GM19438 (cell line): ENCODE measurements around the gene LIN52.

Experiments used
- ATAC-seq: cut with Tn5 transposase; IDR thresholded peaks from one replicate; pipeline ENCODE4 v1.9.1; 2021; ENCODE audit warnings: low read depth; ENCODE audit not compliant: unreplicated experiment

The LIN52 gene

DNA sequence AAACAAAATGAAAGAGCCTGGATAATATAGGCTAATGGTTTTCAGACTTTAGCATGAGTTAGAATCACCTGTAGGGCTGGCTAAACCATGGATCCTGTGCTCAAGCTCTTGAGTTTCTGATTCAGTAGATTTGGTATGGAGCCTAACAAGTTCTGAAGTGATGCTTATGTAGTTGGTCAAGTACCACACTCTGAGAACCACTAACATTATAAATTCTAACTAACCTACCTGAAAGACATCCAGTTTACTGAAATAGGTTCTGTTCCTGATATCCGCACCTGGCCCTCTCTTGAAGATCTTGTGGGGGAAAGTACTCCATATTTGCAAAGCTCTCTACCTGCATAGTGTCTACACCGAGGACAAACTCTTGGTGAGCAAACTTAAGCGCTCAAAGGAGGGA, 95.1 kb downstream of the LIN52 start:
- no peak for ATAC-seq

DNA sequence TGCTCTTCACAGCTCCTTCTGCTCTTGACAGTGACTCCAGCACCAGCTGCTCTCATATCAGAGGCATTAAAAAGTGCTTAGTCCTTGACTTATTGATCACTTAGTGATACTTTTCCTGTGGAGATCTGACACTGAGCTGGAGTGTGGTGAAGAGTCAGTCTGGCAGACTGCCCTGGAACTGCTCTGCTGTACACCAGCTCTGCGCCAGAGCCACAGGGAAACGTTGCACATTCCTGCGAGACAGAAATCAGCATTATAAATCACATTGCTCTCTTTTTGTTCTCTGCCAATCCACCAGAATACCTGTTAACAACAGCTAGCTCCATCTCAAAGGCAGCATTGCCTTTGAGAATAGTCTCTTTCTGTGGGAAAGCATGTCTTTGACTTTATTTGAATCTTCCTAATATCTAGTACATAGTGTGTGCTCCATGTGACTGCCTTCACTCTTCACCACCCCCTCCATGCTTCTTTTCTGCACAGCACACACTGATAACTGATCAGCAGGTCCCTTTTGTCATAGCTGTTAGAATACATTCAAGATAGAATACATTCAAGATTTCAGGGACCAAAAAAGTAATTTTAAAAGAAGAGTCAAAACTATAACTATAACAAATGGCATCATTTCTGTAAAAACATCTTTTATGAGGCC, 106.3 kb downstream of the LIN52 start:
- no peak for ATAC-seq

DNA sequence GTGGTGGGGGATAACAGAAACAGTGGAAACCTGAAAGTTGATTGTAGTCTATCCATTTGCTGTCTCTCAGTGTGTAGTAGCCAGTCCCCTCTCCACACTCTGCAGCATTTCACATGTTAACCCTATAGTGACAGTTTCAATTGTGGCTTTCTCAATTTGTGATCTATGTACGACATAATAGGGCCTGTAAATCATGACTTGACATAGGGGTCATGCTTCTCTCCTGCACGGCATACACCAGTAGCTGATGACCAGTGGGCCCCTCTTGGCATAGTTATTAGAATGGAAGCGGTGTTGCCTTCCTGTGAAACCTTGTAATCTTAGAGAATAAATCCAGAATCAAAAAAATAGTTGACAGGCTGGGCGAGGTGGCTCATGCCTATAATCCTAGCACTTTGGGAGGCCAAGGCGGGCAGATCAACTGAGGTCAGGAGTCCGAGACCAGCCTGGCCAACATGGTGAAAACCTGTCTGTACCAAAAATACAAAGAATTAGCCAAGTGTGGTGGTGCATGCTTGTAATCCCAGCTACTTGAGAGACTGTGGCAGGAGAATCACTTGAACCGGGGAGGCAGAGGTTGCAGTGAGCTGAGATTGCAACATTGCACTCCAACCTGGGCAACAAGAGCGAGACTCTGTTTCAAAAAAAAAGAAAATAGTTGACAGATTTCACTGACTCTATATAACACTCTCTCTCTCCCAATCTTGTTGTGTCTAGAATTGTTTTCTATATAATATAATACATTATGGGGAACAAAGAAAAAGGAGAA, 109.9 kb downstream of the LIN52 start:
- ATAC-seq: no peak

DNA sequence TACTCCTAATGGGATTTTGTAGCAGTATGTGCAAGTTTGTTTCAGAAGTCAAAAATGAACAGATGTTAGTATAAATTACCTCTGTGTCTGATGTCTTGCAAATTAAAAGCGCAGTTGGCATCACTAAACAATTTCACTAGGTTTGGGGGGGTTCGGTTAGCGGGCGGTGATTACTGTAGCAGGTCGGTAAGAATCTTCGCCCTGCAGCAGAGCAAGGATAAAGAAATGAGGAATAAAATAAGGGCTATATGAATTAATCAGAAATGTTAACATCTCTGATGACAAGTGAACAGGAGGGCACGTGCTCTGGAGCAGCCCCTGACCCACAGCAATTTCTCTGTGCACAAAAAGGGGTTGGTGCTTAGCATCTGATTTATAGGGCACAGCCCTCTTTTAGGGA, 110.9 kb downstream of the LIN52 start:
- no peak for ATAC-seq

DNA sequence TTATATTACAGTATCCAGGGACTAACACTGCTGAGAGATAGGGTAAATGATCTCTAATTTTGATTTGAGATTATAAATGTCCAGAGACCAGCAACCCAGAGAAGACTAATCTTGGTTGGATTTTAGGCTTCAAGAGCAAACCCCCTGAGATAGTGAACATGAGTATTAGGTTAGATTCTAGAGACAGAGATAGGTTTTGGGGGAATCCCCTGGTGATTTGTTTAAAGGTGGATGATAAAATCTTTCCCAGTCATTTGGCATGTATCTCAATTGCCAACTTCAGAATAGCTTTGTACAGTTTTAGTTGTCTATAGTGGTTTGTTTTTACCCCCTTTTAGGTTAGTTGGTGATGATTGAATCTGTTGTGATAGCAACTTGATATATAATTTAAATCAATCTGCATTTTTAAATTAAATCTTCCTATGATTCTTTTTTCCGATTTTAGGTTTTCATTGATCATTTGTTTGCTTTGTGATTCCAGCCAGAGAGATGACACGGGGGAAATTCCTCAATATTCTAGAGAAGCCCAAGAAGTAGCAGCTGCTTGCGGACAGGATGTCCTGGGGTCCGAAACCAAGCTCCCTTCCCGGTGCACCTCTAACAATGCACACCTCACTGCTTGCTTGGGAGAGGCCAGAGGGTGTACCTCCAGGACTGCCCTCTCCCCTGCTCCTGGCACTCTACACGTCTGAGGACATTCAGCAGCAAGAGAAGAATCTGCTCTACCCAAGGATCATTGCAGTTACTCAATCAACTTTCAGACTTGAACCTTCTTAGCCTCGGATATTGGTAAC, 113.9 kb downstream of the LIN52 start:
- ATAC-seq: no peak

DNA sequence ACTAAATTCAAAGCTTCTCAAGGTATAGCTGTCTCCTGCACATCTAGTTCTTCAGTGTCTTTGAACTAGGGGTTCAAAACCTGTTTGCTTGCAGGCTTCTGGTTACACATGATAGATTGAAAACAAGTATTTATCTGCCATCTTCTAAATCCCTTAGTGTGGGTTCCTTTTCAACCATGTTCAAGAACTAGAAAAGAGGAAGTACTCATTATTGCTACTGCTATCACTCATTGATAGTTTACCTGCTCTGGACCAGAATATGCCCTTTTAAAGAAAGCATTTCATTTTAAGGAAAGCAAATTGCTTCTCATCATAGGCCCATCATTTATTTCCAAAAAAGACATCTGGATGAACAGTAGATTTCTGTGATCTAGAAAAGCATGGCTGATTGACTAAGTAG, 117.4 kb downstream of the LIN52 start:
- ATAC-seq: no peak

DNA sequence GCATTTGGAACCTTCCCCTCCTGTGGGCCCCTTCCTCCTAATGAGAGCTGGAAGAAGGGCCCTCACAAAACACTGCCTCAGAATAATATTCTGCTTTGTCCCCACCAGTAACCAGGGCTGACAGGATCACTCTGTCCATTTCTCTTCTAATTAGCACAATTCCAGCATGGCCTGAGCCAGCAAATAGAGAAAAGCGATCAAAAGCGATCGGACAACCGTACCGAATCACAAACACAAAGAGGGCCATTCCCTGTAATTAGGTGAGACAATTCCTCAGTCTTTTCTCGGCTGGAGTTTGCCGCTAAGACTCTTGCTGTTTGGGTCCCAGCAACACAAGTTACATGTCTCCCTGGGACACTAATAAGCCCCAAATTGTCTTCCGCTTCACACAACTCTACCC, 118.9 kb downstream of the LIN52 start:
- ATAC-seq: no peak

DNA sequence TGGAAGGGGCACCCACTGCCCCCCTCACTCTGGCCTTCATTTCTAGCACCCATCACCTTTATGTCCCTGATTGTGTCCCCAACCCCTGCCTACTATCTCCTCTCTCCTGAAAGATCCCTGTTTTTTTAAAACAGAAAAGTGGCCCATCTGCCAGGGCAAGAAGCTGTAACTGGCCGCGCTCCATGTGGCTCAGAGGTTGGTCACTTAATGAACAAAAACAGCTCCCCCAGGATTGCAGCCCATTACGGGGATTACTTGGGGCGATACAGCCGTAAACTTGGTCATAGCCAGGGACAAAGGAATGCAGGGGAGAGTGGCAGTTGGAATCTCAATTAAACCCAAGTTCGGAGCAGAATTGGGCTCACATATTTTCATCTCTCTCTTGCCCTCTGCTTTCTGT, 119.7 kb downstream of the LIN52 start:
- no peak for ATAC-seq

DNA sequence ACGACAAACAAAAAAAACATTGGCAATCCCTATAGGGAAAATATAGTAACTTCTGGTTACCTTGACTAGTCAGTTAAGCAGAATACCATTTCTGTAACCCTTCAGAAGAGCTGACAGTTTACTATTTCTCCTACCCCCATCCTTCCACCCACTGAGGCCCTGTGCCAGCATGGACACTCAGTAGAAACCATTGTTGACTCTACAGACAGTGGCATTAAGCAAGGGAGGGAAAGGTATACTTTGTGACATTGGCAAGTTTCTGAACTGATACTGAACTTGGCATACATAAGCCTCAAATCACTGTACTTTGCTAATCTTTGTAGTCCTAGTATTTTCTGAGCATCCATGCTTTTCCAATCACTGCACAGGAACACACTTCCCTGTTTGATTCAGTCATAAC, 121.1 kb downstream of the LIN52 start:
- no peak for ATAC-seq

DNA sequence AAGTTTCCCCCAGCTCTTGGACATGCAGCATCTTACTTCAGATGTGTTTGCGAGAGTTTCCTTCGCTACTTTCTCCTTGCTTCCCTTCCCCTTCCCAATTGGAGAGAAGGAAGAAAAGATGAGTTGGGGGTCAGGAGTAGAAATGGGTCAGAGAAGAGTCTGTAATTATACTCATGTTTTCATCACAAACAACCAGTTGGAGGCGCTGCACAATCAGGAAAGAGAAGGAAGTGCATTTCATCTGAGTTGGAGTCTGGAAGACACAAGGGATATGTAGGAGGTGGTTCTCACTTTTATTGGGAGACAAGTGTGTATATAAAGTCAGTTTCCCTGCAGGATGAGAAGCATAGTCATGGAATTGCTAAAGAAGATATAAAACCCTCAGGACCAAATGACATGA, 123.2 kb downstream of the LIN52 start:
- no peak for ATAC-seq

DNA sequence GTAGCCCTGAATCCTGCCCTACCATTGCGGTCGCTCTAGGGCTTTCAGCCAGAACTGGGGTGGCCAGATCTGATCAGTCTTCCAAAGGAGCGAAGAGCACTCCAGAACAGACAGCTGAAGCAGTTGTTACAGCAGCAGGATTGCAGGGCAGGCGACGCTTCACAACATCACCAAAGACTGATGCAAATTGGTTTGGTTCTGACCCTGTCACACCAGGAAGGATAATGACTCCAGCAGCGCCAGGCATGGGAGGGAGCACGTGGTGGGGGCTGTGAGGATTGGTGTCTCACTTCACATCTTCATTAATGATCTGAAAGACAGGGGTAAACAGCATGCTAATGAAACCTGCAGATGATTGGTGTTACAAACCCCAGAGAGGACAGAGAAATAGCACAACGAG, 123.9 kb downstream of the LIN52 start:
- ATAC-seq: no peak

DNA sequence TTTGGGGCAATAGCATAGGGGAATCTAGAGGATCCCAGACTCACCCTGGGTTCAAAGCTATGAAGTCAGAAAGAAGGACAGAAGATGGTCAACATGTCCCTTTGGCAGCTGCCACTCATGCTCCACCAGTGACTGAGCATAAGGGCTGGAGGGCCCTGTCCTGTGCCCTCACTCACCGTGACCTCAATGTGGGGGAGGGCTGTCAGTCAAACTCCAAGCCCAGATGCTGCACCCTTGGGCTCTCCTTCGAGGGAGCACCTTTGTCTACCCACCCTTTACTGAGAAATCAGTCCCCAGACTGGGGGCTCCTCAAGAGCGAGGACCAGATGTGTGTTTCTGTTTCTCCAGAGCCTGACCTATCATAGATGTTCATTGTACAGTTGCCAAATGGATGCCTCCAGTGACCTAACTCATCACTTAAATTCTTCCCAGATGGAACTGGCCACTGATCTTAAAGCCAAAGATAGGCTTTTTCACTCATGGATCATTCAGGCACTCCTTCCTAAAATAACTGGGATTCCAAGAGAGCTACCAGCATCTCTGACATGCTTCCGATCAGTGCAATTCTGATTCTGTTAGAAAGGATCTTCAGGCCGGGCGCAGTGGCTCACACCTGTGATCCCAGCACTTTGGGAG, 127.3 kb downstream of the LIN52 start:
- no peak for ATAC-seq

DNA sequence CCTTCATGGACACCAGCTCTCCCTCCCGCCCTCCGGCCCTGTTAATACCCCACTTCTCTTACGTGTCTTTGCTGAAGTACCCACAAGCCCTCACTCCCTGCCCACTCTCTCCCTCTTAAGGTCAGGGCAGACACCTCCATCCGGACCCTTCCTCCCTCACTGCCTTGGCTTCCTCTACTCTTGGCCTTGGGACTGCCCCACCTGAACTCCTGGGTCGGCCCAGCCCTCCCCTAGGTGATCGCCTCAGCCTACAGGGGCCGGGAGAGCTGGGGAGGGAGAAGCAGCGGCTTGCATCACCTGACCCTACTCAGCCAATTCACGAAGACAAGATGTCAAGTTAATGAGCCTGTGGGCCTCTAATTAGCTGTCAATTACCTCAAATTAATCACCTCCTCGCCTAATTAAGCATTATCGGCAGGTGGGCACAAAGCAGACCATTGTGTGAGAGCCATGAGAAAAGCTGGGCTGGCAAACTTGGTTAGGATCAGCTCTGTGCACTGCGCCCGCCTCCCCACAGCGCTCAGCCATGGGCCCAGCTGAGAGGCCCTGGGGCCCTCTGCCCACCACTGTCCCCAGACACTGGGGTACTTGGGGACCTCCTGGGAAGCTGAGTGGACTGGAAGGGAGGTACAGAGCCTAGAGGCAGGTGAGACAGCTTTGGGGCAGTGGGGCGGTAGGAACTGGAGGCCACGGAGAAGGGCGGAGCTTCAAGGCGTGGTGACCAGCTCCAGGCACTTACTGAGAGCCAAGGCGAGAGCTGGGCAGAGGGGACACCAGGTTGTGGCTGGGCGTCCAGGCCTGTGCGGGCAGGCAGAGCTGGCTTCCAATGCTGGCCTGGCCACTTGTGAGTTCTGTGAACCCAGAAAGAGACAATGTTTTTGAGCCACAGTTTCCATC, 129.4 kb downstream of the LIN52 start:
- ATAC-seq: no peak

DNA sequence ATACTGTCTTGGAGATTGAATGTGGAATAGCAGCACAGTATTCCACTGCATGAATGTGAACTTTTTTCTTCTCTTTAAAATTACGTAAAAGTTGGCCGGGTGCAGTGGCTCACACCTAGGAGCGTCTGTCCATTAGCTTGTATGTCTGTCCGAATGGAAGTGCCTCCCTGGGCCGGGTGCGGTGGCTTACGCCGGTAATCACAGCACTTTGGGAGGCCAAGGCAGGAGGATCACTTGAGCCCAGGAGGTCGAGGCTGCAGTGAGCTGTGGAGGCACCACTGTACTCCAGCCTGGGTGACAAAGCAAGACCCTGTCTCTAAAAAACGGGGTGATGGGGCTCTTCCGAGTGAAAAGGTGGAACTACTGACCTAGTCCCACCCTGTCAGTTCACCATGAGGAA, 131.9 kb downstream of the LIN52 start:
- ATAC-seq: no peak

DNA sequence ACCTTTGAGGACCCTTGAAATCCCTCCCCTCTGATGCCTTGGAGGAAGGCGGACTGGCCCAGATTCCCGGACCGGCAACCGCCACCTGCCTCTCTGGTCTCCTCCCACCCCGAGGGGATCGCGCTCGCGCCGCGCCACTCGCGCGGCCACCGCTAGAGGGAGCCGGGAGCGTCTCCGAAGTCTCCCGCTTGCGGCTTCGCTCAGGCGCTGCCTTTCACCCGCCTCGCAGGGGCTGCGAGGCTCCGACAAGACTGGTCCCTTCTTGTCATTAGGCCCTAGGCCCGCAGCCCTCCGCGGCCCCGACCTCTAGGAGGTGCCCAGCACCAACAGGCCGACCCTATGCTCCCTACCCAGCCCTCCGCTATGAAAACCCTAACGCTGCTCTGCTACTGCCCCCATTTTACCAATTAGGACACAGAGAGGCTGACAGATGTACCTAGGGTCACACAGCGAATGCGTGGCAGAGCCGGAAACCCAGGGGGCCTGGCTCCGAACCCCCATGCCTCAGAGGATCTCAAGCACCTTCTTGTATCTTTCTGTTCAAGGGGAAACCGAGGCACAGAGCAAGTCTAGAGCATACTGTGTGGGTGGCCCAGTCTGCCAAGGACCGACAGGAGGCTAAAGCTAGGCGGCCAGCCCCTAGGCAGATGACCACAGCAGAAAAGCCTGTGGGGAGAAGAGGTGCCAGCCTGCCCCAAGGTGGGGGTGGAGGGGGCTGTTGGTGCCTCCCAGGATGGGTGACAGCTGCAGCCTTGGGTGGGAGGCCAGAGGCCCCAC, 133.1 kb downstream of the LIN52 start:
- no peak for ATAC-seq

DNA sequence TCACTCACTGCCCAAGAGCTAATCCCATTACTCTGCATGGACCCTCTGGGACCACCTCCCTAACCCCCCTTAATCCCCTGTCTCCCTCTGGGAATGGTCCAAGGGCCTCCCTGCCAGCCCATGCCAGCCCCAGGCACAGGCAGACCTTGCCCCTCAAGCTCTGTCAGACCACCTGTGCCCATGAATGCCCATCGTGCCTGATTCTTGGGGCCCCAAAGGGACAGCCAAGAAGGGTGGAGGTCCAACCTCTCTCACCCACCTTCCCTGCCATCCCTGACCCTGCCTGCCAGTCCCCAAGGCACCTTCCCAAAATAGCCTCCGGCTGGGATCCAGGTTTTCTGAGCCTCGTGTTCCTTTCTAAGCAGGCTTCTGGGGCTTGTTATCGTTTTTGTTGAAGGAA, 133.7 kb downstream of the LIN52 start:
- ATAC-seq: no peak

DNA sequence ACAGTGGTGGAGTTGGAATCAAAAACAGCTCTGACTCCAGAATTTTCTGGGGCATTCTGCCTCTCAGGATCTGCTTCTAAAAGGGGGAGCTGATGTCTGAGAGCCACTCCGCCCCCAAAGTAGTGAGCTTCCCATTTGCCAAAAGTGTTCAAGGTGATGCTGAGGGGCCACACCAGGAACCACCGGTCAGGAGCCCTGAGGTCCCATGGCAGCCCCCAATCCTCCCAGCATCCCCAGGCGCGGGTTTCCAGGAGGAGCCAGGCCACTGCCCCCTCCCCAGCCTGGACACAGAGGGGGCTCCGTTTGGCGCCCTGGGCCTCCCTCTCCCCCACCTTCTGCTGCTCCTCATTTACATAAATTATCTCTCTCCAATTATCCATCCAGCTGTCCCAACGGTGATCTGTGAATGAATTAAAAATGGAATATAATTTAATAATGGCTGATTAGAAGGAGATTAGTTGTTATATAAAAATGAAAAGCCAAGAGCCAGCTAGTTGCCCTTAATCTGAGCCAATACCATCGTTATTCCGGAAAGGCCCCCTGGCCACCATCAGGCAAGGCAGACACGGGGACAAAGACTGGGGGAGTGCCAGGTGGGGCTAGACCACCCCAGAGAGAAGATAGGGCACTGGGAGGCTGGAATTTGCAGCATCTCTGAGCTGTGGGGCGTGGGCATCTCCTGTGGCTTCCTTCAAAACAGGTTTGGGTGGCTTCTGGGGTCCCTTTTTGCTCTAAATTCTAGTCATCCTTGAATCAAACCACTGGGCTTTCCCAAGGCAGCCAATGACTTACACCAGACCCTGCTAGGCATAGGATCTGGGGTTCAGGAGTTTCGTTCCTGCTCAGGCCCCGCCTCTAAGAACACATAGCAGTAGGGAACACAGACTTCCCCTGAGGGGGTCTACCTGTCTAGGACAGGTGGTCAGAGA, 134.8 kb downstream of the LIN52 start:
- ATAC-seq: no peak

DNA sequence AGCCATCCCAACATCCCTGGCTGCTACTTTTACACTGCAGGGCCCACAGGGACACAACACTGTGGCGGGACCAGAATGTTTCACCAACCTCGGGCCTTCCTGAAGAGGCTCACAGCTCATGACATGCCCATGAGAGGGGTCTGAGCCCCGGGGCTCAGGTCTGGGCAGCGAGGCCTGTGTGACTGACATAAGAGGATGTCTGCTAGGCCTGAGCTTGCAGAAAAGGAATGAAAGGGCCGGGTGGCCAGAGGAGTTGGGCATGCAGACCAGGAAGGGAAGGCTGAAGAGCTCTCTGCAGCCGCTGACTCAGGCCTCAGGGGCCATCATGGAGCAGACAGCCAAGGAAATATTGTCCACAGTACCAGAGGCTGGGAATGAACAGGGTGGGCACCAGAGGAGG, 136.2 kb downstream of the LIN52 start:
- ATAC-seq: no peak
